Muscle layer of colon (tissue), 2 donors: ENCODE results near the gene DNER.
"Not testable (repeated sequence)": the region's sequence is repeated elsewhere in the genome, so short reads cannot be mapped to it uniquely, and the experiment has no call there.

ENCODE experiments used
- H3K27ac ChIP-seq: one replicate; pipeline ENCODE4 v1.7.0; 2013; ENCODE audit warnings: low read depth, mild to moderate bottlenecking, low read length, moderate library complexity
- H3K27me3 ChIP-seq, 2 donors: one replicate each; pipeline ENCODE4 v1.7.0; 2013; ENCODE audit warnings: low read length in 2 of 2, mild to moderate bottlenecking in 2 of 2; ENCODE audit not compliant: insufficient read depth in 2 of 2, control insufficient read depth in 1 of 2
- H3K36me3 ChIP-seq: one replicate; pipeline ENCODE4 v1.7.0; 2013; ENCODE audit warnings: mild to moderate bottlenecking, low read length; ENCODE audit not compliant: insufficient read depth
- H3K4me1 ChIP-seq: one replicate; pipeline ENCODE4 v1.7.0; 2013; ENCODE audit warnings: mild to moderate bottlenecking, low read length; ENCODE audit not compliant: insufficient read depth
- H3K4me3 ChIP-seq, 2 donors: one replicate each; pipeline ENCODE4 v1.7.0; 2013; ENCODE audit warnings: low read length in 2 of 2, low read depth in 1 of 2, mild to moderate bottlenecking in 1 of 2, moderate library complexity in 1 of 2
- H3K9ac ChIP-seq: one replicate; pipeline ENCODE4 v1.7.0; 2013; ENCODE audit warnings: low read length
- H3K9me3 ChIP-seq: one replicate; pipeline ENCODE4 v1.7.0; 2013; ENCODE audit warnings: mild to moderate bottlenecking, low read length
- donor health status: abdominal sarcoma.
- donor health status: Adenocarcinoma of cecum.

Gene DNER

GRCh38 chr2:229640636-229641035 lies 73.7 kb downstream of the DNER start:
- Histone ChIP-seq H3K9me3 (no peaks in the 10 kb centered on the region), H3K4me3 (no peak overlapping the region), H3K36me3 (no peaks in the 10 kb centered on the region), H3K9ac (no peak overlapping the region), H3K4me1 (no peaks in the 10 kb centered on the region), H3K27me3 (no peaks in the 10 kb centered on the region), H3K27ac (no peak overlapping the region)

- Histone ChIP-seq H3K36me3 (no peaks in the 10 kb centered on the region), H3K27ac (no peak overlapping the region), H3K4me3 (no peak overlapping the region)
Observed at GRCh38 chr2:229636571-229636970, 77.8 kb downstream of the DNER start.

GRCh38 chr2:229635371-229635680 lies 79.0 kb downstream of the DNER start:
- no peaks in the 10 kb centered on the region for H3K4me1 ChIP-seq
- no peaks in the 10 kb centered on the region for H3K27me3 ChIP-seq
- no peak overlapping the region for H3K9ac ChIP-seq
- no peak overlapping the region for H3K4me3 ChIP-seq
- no peak overlapping the region for H3K27ac ChIP-seq
- H3K36me3 ChIP-seq: no peaks in the 10 kb centered on the region
- no peaks in the 10 kb centered on the region for H3K9me3 ChIP-seq

More at GRCh38 chr2:229636571-229636970, 77.8 kb downstream of the DNER start:
- Histone ChIP-seq H3K9me3 (no peaks in the 10 kb centered on the region), H3K27me3 (no peaks in the 10 kb centered on the region), H3K4me1 (no peaks in the 10 kb centered on the region), H3K9ac (no peak overlapping the region)

DNA sequence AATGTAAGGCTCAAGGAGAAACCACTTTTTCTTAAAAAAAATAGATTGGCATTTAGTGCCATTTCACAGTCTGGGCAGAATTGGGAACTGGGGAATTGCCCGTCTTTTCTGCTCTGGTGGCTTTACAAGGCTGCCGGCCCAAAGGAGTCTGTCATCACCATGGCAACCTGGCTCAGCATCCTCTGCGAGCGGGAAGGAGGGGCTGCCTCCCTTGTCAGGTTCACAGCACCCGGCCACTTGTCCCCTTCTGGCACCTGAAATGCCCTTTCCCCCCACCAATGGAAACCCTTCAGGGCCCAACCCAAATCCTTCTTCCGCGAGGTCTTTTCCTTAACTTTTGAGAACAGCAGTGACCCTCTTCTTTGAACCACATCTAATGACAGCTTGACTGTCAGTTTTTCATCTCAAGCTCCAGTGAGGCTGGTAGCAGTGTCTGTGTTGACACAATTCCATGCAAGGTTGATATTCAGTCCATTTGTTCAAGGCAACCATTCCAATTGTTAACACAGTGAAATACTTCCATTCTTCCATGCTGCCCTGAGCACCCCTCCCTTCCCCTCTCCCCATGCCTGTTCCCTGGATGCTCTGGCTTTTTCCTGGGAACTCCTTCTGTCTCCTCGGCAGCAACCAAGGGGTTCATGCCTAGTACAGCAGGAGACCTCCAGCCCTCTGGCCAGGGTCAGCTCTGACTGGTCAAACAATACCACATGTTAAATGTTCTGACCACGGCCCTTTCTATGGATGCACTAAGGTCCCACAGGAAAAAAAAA lies 79.6 kb downstream of the DNER start:
- H3K27ac ChIP-seq: no peak overlapping the region
- H3K36me3 ChIP-seq: no peaks in the 10 kb centered on the region
- no peaks in the 10 kb centered on the region for H3K4me1 ChIP-seq
- no peaks in the 10 kb centered on the region for H3K9me3 ChIP-seq
- H3K27me3 ChIP-seq: no peaks in the 10 kb centered on the region
- no peak overlapping the region for H3K9ac ChIP-seq
- H3K4me3 ChIP-seq: no peak overlapping the region

DNA sequence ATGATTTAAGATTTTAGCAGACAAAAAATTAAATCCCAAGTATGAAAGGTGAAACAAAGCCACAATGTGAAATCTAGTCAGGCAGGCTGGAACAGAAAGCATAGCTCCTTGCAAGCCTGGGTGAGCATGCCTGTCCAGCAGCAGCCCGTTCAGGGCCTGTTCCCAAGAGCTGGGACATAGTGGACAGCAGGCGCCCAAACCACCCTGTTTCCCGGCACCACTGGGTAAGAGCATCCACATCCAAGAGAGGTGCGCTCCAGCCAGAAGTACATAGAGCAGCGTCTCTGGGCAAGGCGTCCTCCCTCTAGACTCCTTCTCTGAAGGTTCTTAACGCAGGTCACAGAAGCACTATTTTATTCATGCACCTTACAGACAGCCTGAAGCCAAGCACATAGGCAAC lies 80.8 kb downstream of the DNER start:
- Histone ChIP-seq H3K27me3 (no peaks in the 10 kb centered on the region), H3K9me3 (no peaks in the 10 kb centered on the region), H3K4me1 (no peaks in the 10 kb centered on the region), H3K36me3 (no peaks in the 10 kb centered on the region), H3K4me3 (no peak overlapping the region), H3K27ac (no peak overlapping the region), H3K9ac (no peak overlapping the region)

DNA sequence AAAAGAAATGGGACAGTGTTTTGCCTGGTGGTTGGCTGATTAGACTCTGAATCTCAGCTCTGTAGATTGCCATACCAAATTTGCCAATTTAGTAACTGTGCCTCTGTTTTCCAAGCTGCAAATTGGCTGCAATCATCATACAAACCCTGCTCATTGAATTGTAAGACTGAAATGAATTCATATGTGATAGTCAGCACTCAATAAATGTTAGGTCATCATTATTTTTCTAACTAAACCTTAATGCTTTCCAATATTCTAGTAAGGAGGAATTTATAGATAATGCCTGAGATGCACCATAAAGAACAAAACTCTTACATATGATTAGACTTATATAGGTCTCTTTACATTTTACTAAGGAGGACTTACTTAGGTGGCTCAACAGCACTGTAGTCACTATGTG lies 85.3 kb downstream of the DNER start:
- Histone ChIP-seq H3K4me1 (no peaks in the 10 kb centered on the region), H3K27me3 (no peaks in the 10 kb centered on the region), H3K9ac (no peak overlapping the region), H3K27ac (no peak overlapping the region), H3K4me3 (no peak overlapping the region), H3K36me3 (no peaks in the 10 kb centered on the region), H3K9me3 (no peaks in the 10 kb centered on the region)

GRCh38 chr2:229627728-229628127 lies 86.6 kb downstream of the DNER start:
- Histone ChIP-seq H3K9me3 (no peaks in the 10 kb centered on the region), H3K36me3 (no peaks in the 10 kb centered on the region), H3K27me3 (no peaks in the 10 kb centered on the region), H3K9ac (no peak overlapping the region), H3K4me1 (no peaks in the 10 kb centered on the region), H3K4me3 (no peak overlapping the region), H3K27ac (no peak overlapping the region)

DNA sequence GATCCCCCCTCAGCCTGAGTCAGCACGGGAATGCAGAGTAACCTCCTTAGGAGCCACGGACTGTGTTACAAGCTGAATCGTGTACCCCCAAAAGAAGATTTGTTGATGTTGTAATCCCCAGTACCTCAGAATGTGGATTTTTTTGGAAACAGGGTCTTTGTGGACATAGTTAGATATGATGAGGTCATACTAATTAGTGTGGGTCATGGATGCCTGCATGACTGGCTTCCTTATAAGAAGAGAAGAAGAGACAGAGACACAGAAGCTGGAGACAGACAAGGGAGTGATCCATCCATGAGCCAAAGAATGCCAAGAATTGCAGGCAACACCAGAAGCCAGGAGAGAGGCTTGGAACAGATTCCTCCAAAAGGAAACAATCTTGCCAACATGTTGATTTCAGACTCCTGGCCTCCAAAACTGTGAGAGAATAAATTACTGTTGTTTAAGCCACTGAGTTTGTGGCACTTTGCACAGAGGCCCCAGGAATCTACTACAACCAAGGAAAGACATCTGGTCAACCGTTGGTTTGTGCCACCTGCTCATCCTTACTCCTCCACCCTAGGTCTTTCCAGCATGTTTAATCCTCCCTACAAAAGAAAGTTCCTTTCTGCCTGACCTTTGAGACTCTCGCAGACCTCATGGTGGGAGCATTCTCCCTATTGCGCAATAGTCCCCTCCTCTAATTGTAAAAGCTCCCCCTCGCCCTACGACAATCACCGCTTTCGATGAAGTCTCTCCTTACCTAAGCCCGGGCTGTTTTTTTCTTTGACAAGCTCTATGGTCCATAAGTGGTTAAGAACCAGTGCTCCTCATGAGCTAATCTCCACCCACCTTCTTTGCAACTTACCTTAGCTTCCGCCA lies 91.6 kb downstream of the DNER start:
- Histone ChIP-seq H3K9me3 (no peaks in the 10 kb centered on the region), H3K27me3 (no peaks in the 10 kb centered on the region), H3K27ac (no peak overlapping the region)

DNA sequence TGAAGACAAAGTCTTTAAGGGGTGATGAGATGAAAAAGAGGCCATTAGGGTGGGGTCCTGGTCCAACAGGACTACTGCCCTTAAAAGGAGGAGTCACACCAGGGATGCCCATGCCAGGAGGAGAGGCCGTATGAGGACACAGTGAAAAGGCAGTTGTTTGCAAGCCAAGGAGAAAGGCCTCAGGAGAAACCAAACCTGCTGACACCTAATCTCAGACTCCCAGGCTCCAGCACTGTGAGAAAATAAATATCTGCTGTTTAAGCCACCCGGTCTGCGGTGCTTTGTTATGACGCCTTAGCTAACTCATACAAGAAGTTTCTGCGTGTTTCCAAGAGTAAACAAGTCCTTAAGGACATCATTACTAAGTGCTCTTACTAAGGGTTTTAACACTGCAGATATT lies 93.6 kb downstream of the DNER start:
- H3K36me3 ChIP-seq: no peaks in the 10 kb centered on the region
- H3K9me3 ChIP-seq: no peaks in the 10 kb centered on the region
- no peak overlapping the region for H3K27ac ChIP-seq
- H3K4me1 ChIP-seq: no peaks in the 10 kb centered on the region
- H3K9ac ChIP-seq: no peak overlapping the region
- H3K4me3 ChIP-seq: no peak overlapping the region
- H3K27me3 ChIP-seq: no peaks in the 10 kb centered on the region

More for the DNA sequence above, 91.6 kb downstream of the DNER start:
- Histone ChIP-seq H3K4me3 (no peak overlapping the region), H3K4me1 (no peaks in the 10 kb centered on the region), H3K9ac (no peak overlapping the region), H3K36me3 (no peaks in the 10 kb centered on the region)

GRCh38 chr2:229620289-229620688 lies 94.1 kb downstream of the DNER start:
- Histone ChIP-seq H3K9ac (no peak overlapping the region), H3K4me3 (no peak overlapping the region), H3K9me3 (no peaks in the 10 kb centered on the region), H3K27ac (no peak overlapping the region), H3K36me3 (no peaks in the 10 kb centered on the region), H3K27me3 (no peaks in the 10 kb centered on the region), H3K4me1 (no peaks in the 10 kb centered on the region)

DNA sequence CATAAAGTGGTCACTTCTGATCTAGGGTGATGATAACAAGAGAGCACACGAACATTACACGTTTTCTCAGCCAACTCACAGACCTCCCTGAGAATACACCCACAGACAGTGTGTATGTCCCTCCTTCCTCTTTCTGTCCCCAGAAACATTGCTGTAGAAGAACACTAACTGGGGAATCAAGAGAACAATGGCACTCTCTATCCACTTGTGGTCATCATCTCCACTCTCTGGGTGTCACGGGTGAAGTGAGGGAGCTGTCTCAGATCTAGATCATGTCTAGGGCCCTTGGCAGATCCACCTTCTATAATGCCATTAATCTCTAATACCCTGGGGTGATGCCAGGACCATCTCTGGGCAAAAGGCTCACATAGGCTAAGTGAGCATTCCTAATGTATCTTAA lies 97.9 kb downstream of the DNER start:
- no peaks in the 10 kb centered on the region for H3K27me3 ChIP-seq
- no peaks in the 10 kb centered on the region for H3K36me3 ChIP-seq
- H3K9ac ChIP-seq: no peak overlapping the region
- no peaks in the 10 kb centered on the region for H3K9me3 ChIP-seq
- no peak overlapping the region for H3K27ac ChIP-seq
- H3K4me3 ChIP-seq: no peak overlapping the region
- H3K4me1 ChIP-seq: no peaks in the 10 kb centered on the region

DNA sequence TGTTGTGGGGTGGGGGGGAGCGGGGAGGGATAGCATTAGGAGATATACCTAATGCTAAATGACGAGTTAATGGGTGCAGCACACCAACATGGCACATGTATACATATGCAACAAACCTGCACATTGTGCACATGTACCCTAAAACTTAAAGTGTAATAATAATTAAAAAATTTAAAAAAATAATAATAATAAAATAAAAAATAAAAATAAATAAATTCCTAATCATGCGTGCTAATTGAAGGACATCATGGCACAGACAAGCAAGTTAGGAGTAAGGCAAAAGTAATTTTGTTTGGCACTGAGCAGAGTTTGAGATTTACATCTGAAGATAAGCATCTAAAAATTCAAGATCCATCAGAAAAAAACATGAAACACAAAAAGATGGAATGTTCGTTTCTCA lies 100.3 kb downstream of the DNER start:
- H3K9me3 ChIP-seq, H3K27ac ChIP-seq, H3K9ac ChIP-seq, H3K36me3 ChIP-seq, H3K27me3 ChIP-seq, H3K4me1 ChIP-seq, H3K4me3 ChIP-seq: not testable (repeated sequence)
